DMS153 treated with DMSO at 0.1 percent for 48 hours (cell line): ENCODE data around the gene TNFRSF21.
"Not testable (repeated sequence)": the region's sequence is repeated elsewhere in the genome, so short reads cannot be mapped to it uniquely, and the experiment has no call there.

Source experiments
- DNase-seq: peaks from one replicate; lab custom pipeline; 2025; ENCODE audit not compliant: unreplicated experiment; lab: John Stamatoyannopoulos, UW

TNFRSF21 gene

GRCh38 chr6:47290124-47290834 lies 19.4 kb downstream of the TNFRSF21 start:
- DNase-seq, result no peak

GRCh38 chr6:47288267-47289090 lies 21.2 kb downstream of the TNFRSF21 start:
- DNase-seq, result peak; percentile 68

- DNase-seq, result no peak
Observed at GRCh38 chr6:47286301-47286700, 23.4 kb downstream of the TNFRSF21 start.

- DNase-seq, result no peak
Observed at GRCh38 chr6:47283993-47284392, 25.7 kb downstream of the TNFRSF21 start.

- no peak for DNase-seq
Observed at GRCh38 chr6:47278545-47278944, 31.2 kb downstream of the TNFRSF21 start.

- DNase-seq, result no peak
Observed at GRCh38 chr6:47277702-47278101, 32.0 kb downstream of the TNFRSF21 start.

- DNase-seq, result no peak
Observed at GRCh38 chr6:47276377-47276776, 33.3 kb downstream of the TNFRSF21 start.

- no peak for DNase-seq
Observed at GRCh38 chr6:47275640-47276039, 34.1 kb downstream of the TNFRSF21 start.

GRCh38 chr6:47275132-47275531 lies 34.6 kb downstream of the TNFRSF21 start:
- DNase-seq, result not testable (repeated sequence)

GRCh38 chr6:47268572-47269187 lies 41.0 kb downstream of the TNFRSF21 start:
- DNase-seq, result no peak

GRCh38 chr6:47267301-47267700 lies 42.4 kb downstream of the TNFRSF21 start:
- DNase-seq, result no peak

- no peak for DNase-seq
Observed at GRCh38 chr6:47265971-47266370, 43.7 kb downstream of the TNFRSF21 start.

- DNase-seq, result no peak
Observed at GRCh38 chr6:47264775-47265184, 44.9 kb downstream of the TNFRSF21 start.

GRCh38 chr6:47263268-47263667 lies 46.4 kb downstream of the TNFRSF21 start:
- DNase-seq, result no peak

GRCh38 chr6:47262231-47262630 lies 47.5 kb downstream of the TNFRSF21 start:
- no peak for DNase-seq

GRCh38 chr6:47261191-47261590 lies 48.5 kb downstream of the TNFRSF21 start:
- no peak for DNase-seq

GRCh38 chr6:47260021-47260420 lies 49.7 kb downstream of the TNFRSF21 start:
- no peak for DNase-seq

GRCh38 chr6:47258724-47259347 lies 50.9 kb downstream of the TNFRSF21 start:
- no peak for DNase-seq

- no peak for DNase-seq
Observed at GRCh38 chr6:47256981-47257730, 52.5 kb downstream of the TNFRSF21 start.

- no peak for DNase-seq
Observed at GRCh38 chr6:47256361-47256760, 53.3 kb downstream of the TNFRSF21 start.

GRCh38 chr6:47254906-47255305 lies 54.8 kb downstream of the TNFRSF21 start:
- DNase-seq, result no peak
